HCT116 (cell line): ENCODE results near the gene RNF214. TPM values are rescaled to one million over a fixed set of nuclear protein-coding genes. Genes with fewer than 3 reads are reported as not detected.
"Not testable (repeated sequence)": the region's sequence is repeated elsewhere in the genome, so short reads cannot be mapped to it uniquely, and the experiment has no call there.

Experiments
- ATAC-seq: fragments of 200-7000 bp; cut with Tn5 transposase; 2 replicates; pipeline ENCODE4 v1.9.1; 2020; ENCODE audit warnings: mild to moderate bottlenecking, moderate library complexity
- BruUV-seq: library from RNA; stranded (reverse); fragments of 400-500 nt; replicated peaks from 2 replicates; lab custom pipeline; 2021; lab: Mats Ljungman, UMichigan
- CTCF ChIA-PET: fragments of 300-600 bp; sonication (Branson Sonifier 250); formaldehyde crosslinking; loops from one replicate; lab custom pipeline; 2021; ENCODE audit warnings: antibody characterized with exemption; lab: Charles Lee
- POLR2A ChIA-PET: fragments of 300-600, 350-600 bp; sonication (Branson Sonifier 250); formaldehyde crosslinking; loops from one replicate; lab custom pipeline; 2021; ENCODE audit warnings: antibody characterized with exemption; lab: Charles Lee
- RAD21 ChIA-PET, 2 experiments: fragments of 300-600 bp; sonication (Branson Sonifier 250); formaldehyde crosslinking; loops; one replicate each; lab custom pipeline; 2023; ENCODE audit warnings: low total read pairs in 2 of 2; ENCODE audit not compliant: uncharacterized antibody in 2 of 2, unreplicated experiment in 2 of 2, low non-redundant PET in 1 of 2; lab: Charles Lee
- DNase-seq: peaks from one replicate; pipeline ENCODE4 v3.0.0-alpha.2; 2010; ENCODE audit warnings: low read depth, low spot score
- H2AFZ ChIP-seq: fragments of 200-600 bp; shearing (Covaris generic), sonication (generic); 2 replicates; pipeline ENCODE4 v1.6.1; 2017; ENCODE audit warnings: low read depth, mixed run types, mixed read lengths, antibody characterized with exemption, low read length; ENCODE audit not compliant: poor library complexity, severe bottlenecking
- H3K27ac ChIP-seq: 2 replicates; pipeline ENCODE4 v1.5.1; 2012; ENCODE audit warnings: low read depth, low read length
- H3K27me3 ChIP-seq: fragments of 200-600 bp; sonication (generic); 2 replicates; pipeline ENCODE4 v1.6.1; 2016; ENCODE audit warnings: mixed run types, low read length, mixed read lengths; ENCODE audit not compliant: insufficient read depth
- H3K36me3 ChIP-seq, 2 experiments: fragments of 200-500 bp in 1 of 2; fragments of 200-600 bp in 1 of 2; sonication (Bioruptor generic) in 1 of 2; sonication (generic) in 1 of 2; 2 replicates each; pipeline versions ENCODE4 v1.5.1 to v1.6.1; 2014 to 2016; ENCODE audit warnings: low read length in 2 of 2, inconsistent platforms in 1 of 2, mixed read lengths in 1 of 2, mixed run types in 1 of 2; ENCODE audit not compliant: insufficient read depth in 2 of 2, control insufficient read depth in 1 of 2
- H3K4me1 ChIP-seq, 2 experiments: fragments of 200-600 bp in 1 of 2; sonication (generic) in 1 of 2; 2 replicates each; pipeline versions ENCODE4 v1.5.1 to v1.6.1; 2012 to 2017; ENCODE audit warnings: low read length in 2 of 2, inconsistent platforms in 1 of 2, mild to moderate bottlenecking in 1 of 2, mixed read lengths in 1 of 2, mixed run types in 1 of 2, moderate library complexity in 1 of 2; ENCODE audit not compliant: insufficient read depth in 2 of 2, control insufficient read depth in 1 of 2
- H3K4me2 ChIP-seq: fragments of 200-600 bp; sonication (generic); 2 replicates; pipeline ENCODE4 v1.6.1; 2017; ENCODE audit warnings: mixed run types, low read length, mixed read lengths
- H3K4me3 ChIP-seq, 2 experiments: fragments of 200-600 bp in 1 of 2; sonication (generic) in 1 of 2; replicated peaks in 1 of 2; 2 replicates each; pipeline ENCODE4 v1.5.1; 2011 to 2016; ENCODE audit warnings: low read length in 2 of 2, control low read depth in 1 of 2, low read depth in 1 of 2, mild to moderate bottlenecking in 1 of 2, mixed read lengths in 1 of 2, mixed run types in 1 of 2
- H3K79me2 ChIP-seq: fragments of 200-600 bp; sonication (generic); 2 replicates; pipeline ENCODE4 v1.6.1; 2017; ENCODE audit warnings: mild to moderate bottlenecking, mixed run types, low read length, moderate library complexity, mixed read lengths; ENCODE audit not compliant: insufficient read depth
- H3K9ac ChIP-seq: fragments of 200-600 bp; sonication (generic); 2 replicates; pipeline ENCODE4 v1.6.1; 2016; ENCODE audit warnings: low read length, mixed read lengths
- H3K9me2 ChIP-seq: fragments of 200-600 bp; sonication (generic), shearing (Covaris generic); 2 replicates; pipeline ENCODE4 v1.6.1; 2017; ENCODE audit warnings: mixed run types, mild to moderate bottlenecking, moderate library complexity; ENCODE audit not compliant: insufficient read depth
- H3K9me3 ChIP-seq, 2 experiments: fragments of 200-500 bp in 1 of 2; fragments of 200-600 bp in 1 of 2; sonication (Bioruptor generic) in 1 of 2; sonication (generic) in 1 of 2; 2 replicates each; pipeline ENCODE4 v1.6.1; 2014 to 2017; ENCODE audit warnings: low read length in 2 of 2, mixed read lengths in 2 of 2, inconsistent platforms in 1 of 2, low read depth in 1 of 2, mild to moderate bottlenecking in 1 of 2, mixed run types in 1 of 2, moderate library complexity in 1 of 2; ENCODE audit not compliant: control insufficient read depth in 1 of 2, insufficient read depth in 1 of 2
- H4K20me1 ChIP-seq: fragments of 200-600 bp; sonication (generic), shearing (Covaris generic); 2 replicates; pipeline ENCODE4 v1.6.1; 2017; ENCODE audit warnings: mixed run types, mild to moderate bottlenecking, moderate library complexity; ENCODE audit not compliant: insufficient read depth
- ATF3 ChIP-seq: IDR thresholded peaks from 2 replicates; pipeline ENCODE4 v1.6.1; 2012
- CBX3 ChIP-seq: IDR thresholded peaks from 2 replicates; pipeline ENCODE4 v1.6.1; 2012; ENCODE audit warnings: low read depth
- CEBPB ChIP-seq: IDR thresholded peaks from 2 replicates; pipeline ENCODE4 v1.6.1; 2012; ENCODE audit warnings: low read depth
- EGR1 ChIP-seq: IDR thresholded peaks from 2 replicates; pipeline ENCODE4 v1.6.1; 2012; ENCODE audit warnings: low read depth
- ELF1 ChIP-seq: IDR thresholded peaks from 2 replicates; pipeline ENCODE4 v1.6.1; 2012; ENCODE audit warnings: low read depth, borderline replicate concordance
- EZH2phosphoT487 ChIP-seq: fragments of 200-600 bp; IDR thresholded peaks from 2 replicates; pipeline ENCODE4 v1.6.1; 2018; ENCODE audit warnings: antibody characterized with exemption, borderline replicate concordance
- FOSL1 ChIP-seq: IDR thresholded peaks from 2 replicates; pipeline ENCODE4 v1.6.1; 2012; ENCODE audit warnings: low read depth
- JUND ChIP-seq: IDR thresholded peaks from 2 replicates; pipeline ENCODE4 v1.6.1; 2012
- POLR2A ChIP-seq: IDR thresholded peaks from 2 replicates; pipeline ENCODE4 v1.7.0; 2011; ENCODE audit warnings: borderline replicate concordance; ENCODE audit not compliant: insufficient read depth, insufficient read length; ENCODE audit errors: extremely low read depth
- REST ChIP-seq: IDR thresholded peaks from 2 replicates; pipeline ENCODE4 v1.6.1; 2012; ENCODE audit warnings: low read depth
- SP1 ChIP-seq: IDR thresholded peaks from 2 replicates; pipeline ENCODE4 v1.6.1; 2012; ENCODE audit warnings: low read depth
- SRF ChIP-seq: IDR thresholded peaks from 2 replicates; pipeline ENCODE4 v1.6.1; 2012; ENCODE audit warnings: low read depth
- YY1 ChIP-seq: IDR thresholded peaks from 2 replicates; pipeline ENCODE4 v1.6.1; 2011; ENCODE audit warnings: low read length, low read depth, moderate library complexity, mild to moderate bottlenecking; ENCODE audit not compliant: insufficient replicate concordance; ENCODE audit errors: extremely low read depth
- ZNF274 ChIP-seq: fragments of 200-500 bp; sonication (Bioruptor generic); IDR thresholded peaks from 2 replicates; pipeline ENCODE4 v1.6.1; 2014; ENCODE audit warnings: mild to moderate bottlenecking, low read depth, low read length, inconsistent platforms
- intact Hi-C: fragments of 100-400 bp; cut with micrococcal nuclease; formaldehyde crosslinking; loops from 2 replicates; pipeline ENCODE4 v1.10.0; 2022
- total RNA-seq: library from RNA; stranded (reverse); gene quantifications from one replicate; pipeline ENCODE4 v1.2.1, GENCODE V29; 2021; ENCODE audit not compliant: unreplicated experiment
- TF ChIP-seq, protein P1 (sequence below): IDR thresholded peaks from 2 replicates; pipeline ENCODE4 v1.6.1; 2012
- TF ChIP-seq, protein P2 (sequence below), 3 experiments: fragments of 200-600 bp in 1 of 3; sonication (generic) in 1 of 3; IDR thresholded peaks in 2 of 3; conservative IDR thresholded peaks in 1 of 3; 2 replicates each; pipeline ENCODE4 v1.5.1; 2012 to 2017; ENCODE audit warnings: low read depth in 2 of 3, low read length in 2 of 3, antibody characterized with exemption in 1 of 3, borderline replicate concordance in 1 of 3, control low read depth in 1 of 3, mild to moderate bottlenecking in 1 of 3, mixed read lengths in 1 of 3, mixed run types in 1 of 3, moderate library complexity in 1 of 3; ENCODE audit not compliant: insufficient read depth in 1 of 3

RNF214 gene
- total RNA-seq, 1 experiment from 2014 or later: 29.3 TPM

DNA sequence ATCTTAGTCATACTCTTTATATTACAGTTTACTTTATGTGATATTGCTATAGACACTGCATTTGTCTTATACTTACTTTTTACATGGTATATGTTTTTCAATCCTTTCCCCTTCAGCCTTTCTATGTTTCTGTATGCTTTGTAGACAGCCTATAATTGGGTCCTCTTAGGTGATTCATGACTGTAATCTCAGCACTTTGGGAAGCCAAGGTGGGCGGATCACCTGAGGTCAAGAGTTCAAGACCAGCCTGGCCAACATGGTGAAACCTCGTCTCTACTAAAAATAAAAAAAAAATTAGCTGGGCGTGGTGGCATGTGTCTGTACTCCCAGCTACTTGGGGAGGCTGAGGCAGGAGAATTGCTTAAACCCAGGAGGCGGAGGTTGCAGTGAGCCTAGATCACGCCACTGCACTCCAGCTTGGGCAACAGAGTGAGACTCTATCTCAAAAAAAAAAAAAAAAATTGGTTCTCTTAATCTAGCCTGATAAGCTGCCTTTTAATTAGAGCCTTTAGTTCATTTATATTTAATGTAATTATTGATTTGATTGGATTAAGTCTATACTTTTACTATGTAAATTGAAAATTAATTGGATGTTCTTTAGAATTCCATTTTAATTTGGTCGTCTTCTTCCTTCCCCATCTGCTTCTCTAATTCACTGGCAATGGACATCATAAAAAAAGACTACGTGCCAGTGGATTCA, 32.3 kb downstream of the RNF214 start:
- POLR2A ChIA-PET, DNase-seq, H4K20me1 ChIP-seq, H3K9ac ChIP-seq, H3K4me3 ChIP-seq, H3K27me3 ChIP-seq, H2AFZ ChIP-seq, H3K4me1 ChIP-seq, CTCF ChIA-PET, H3K27ac ChIP-seq, H3K79me2 ChIP-seq, ATAC-seq, BruUV-seq, H3K36me3 ChIP-seq, H3K9me3 ChIP-seq, H3K4me2 ChIP-seq, RAD21 ChIA-PET, intact Hi-C loops, H3K9me2 ChIP-seq: not testable (repeated sequence)

DNA sequence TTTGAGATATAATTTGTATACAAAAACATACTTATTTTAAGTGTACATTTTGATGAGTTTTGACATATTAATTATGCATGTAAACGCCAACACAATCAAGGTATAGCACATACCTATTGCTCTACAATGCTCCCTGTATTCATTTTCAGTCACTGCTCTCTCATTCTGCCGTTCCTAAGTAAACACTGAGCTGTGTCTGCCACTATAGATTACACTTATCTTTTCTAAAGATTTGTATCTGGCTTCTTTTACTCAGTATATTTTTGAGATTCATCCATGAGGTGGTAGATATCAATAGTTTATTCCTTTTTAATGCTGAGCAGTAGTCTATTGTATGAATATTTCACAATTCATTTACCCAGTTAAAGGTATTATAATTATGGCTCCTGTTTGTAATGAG, 33.3 kb downstream of the RNF214 start:
- no peak for ATAC-seq
- Histone ChIP-seq H3K9ac (no peak overlapping the region), H3K27me3 (no peaks in the 10 kb centered on the region), H4K20me1 (no peaks in the 10 kb centered on the region), H3K9me2 (no peaks in the 10 kb centered on the region), H3K4me3 (no peak overlapping the region), H3K4me2 (no peak overlapping the region), H3K79me2 (no peaks in the 10 kb centered on the region), H3K4me1 (peaks cover 0 to 4% of the 10 kb centered on the region in 2 experiments; a peak in 1 of 4 replicates), H3K9me3 (no peaks in the 10 kb centered on the region), H3K36me3 (0 out of 4 replicates have a peak, but pooled peaks cover 0 to 5% of the 10 kb centered on the region in 2 experiments), H2AFZ (no peak overlapping the region), H3K27ac (no peak overlapping the region)
- ChIA-PET RAD21 (no interaction called here), POLR2A (no interaction called here), CTCF (no interaction called here)
- intact Hi-C loops: no loop called here
- no TSS peak for BruUV-seq
- DNase-seq: no peak
- TF ChIP-seq YY1 (no peak), ZNF274 (no peak), ELF1 (no peak), EZH2phosphoT487 (no peak), JUND (no peak), CEBPB (no peak), FOSL1 (no peak), REST (no peak), POLR2A (no peak), SP1 (no peak), ATF3 (no peak), EGR1 (no peak), SRF (no peak), CBX3 (no peak)
- TF ChIP-seq, protein P1, sequence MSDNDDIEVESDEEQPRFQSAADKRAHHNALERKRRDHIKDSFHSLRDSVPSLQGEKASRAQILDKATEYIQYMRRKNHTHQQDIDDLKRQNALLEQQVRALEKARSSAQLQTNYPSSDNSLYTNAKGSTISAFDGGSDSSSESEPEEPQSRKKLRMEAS: no peak
- TF ChIP-seq, protein P2, sequence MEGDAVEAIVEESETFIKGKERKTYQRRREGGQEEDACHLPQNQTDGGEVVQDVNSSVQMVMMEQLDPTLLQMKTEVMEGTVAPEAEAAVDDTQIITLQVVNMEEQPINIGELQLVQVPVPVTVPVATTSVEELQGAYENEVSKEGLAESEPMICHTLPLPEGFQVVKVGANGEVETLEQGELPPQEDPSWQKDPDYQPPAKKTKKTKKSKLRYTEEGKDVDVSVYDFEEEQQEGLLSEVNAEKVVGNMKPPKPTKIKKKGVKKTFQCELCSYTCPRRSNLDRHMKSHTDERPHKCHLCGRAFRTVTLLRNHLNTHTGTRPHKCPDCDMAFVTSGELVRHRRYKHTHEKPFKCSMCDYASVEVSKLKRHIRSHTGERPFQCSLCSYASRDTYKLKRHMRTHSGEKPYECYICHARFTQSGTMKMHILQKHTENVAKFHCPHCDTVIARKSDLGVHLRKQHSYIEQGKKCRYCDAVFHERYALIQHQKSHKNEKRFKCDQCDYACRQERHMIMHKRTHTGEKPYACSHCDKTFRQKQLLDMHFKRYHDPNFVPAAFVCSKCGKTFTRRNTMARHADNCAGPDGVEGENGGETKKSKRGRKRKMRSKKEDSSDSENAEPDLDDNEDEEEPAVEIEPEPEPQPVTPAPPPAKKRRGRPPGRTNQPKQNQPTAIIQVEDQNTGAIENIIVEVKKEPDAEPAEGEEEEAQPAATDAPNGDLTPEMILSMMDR (IDR thresholded peaks at IDR 0.05 in 2 of 3, conservative IDR thresholded peaks at IDR 0.05 in 1 of 3; ENCODE audit: borderline replicate concordance in 1 of 3, insufficient read depth in 1 of 3, low read depth in 2 of 3, low read length in 2 of 3): no peak
